ENCODE measurements around the gene HSPA1A. TPM values are rescaled to one million over a fixed set of nuclear protein-coding genes. Genes with fewer than 3 reads are reported as not detected.

The HSPA1A gene
- total RNA-seq, 1 experiment from 2014 or later: 169 TPM

DNA sequence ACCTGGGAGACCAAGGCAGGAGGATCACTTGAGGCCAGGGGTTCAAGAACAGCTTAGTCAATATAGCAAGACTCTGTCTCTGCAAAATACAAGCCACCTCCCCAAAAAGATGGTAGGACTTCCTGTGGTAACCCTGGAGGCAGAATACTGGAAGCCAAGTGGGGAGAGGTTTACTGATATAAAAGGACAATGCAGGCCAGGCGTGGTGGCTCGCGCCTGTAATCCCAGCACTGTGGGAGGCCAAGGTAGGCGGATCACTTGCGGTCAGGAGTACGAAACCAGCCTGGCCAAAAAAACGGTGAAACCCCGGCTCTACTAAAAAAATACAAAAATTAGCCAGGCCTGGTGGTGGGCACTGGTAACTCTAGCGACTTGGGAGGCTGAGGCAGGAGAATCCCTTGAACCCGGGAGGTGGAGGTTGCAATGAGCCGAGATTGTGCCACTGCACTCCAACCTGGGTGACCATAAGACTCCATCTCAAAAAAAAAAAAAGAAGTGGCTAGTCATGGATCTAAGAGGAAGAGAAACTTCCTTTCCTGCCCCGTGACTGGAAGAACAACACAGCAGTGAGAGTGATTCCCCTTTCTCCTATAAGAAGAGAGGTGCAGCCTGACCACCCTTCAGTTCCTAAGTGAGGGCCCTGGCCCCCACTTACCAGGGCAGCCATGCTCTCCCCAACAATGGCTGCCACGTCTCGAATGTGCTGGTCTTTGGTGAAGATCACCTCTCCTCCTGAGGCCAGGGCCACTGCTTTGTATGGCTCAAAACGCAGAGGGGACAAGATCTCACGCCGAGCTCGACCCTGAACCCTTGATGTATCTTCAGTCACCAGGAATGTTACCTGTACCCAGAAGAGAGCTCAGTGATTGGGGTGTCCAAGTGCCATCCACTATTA lies 46.7 kb upstream of the HSPA1A start:
- Histone ChIP-seq H3K4me1 (ENCODE audit: control insufficient read depth, insufficient read depth, low read length) (no peaks in the 10 kb centered on the region), H3K4me3 (ENCODE audit: low read depth in 2 of 2, low read length in 2 of 2) (no peak overlapping the region), H3K9me3 (ENCODE audit: control insufficient read depth, insufficient read depth, low read depth, low read length) (no peaks in the 10 kb centered on the region), H3K27me3 (ENCODE audit: control insufficient read depth, insufficient read depth, low read length) (no peaks in the 10 kb centered on the region), H3K36me3 (ENCODE audit: control insufficient read depth, insufficient read depth, low read length) (no peaks in the 10 kb centered on the region), H3K27ac (ENCODE audit: low read length) (no peak overlapping the region)
- DNase-seq (ENCODE audit: low read depth, low spot score) (no peak), ATAC-seq (no peak)
- ChIA-PET CTCF (interaction anchor here (0.7 to 1.4 kb wide), 2 partner anchors 13 to 222 kb away, joined by 3 to 4 read pairs; partner anchors contain the start of gene ATP6V1G2), POLR2A (no interaction called here)
- BruUV-seq (replicated peaks): no TSS peak
- TF ChIP-seq POLR2AphosphoS5 (IDR thresholded peaks at IDR 0.05; ENCODE audit: low read depth, low read length) (no peak), SIN3A (IDR thresholded peaks at IDR 0.05; ENCODE audit: borderline replicate concordance, insufficient read depth, low read depth, low read length) (no peak), TCF7L2 (IDR thresholded peaks at IDR 0.05; ENCODE audit: low read depth, low read length) (no peak)
- TF ChIP-seq, protein P1, sequence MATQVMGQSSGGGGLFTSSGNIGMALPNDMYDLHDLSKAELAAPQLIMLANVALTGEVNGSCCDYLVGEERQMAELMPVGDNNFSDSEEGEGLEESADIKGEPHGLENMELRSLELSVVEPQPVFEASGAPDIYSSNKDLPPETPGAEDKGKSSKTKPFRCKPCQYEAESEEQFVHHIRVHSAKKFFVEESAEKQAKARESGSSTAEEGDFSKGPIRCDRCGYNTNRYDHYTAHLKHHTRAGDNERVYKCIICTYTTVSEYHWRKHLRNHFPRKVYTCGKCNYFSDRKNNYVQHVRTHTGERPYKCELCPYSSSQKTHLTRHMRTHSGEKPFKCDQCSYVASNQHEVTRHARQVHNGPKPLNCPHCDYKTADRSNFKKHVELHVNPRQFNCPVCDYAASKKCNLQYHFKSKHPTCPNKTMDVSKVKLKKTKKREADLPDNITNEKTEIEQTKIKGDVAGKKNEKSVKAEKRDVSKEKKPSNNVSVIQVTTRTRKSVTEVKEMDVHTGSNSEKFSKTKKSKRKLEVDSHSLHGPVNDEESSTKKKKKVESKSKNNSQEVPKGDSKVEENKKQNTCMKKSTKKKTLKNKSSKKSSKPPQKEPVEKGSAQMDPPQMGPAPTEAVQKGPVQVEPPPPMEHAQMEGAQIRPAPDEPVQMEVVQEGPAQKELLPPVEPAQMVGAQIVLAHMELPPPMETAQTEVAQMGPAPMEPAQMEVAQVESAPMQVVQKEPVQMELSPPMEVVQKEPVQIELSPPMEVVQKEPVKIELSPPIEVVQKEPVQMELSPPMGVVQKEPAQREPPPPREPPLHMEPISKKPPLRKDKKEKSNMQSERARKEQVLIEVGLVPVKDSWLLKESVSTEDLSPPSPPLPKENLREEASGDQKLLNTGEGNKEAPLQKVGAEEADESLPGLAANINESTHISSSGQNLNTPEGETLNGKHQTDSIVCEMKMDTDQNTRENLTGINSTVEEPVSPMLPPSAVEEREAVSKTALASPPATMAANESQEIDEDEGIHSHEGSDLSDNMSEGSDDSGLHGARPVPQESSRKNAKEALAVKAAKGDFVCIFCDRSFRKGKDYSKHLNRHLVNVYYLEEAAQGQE (IDR thresholded peaks at IDR 0.05; ENCODE audit: insufficient read depth in 1 of 2, low read depth in 2 of 2, low read length in 1 of 2): no peak
- TF ChIP-seq, protein P2, sequence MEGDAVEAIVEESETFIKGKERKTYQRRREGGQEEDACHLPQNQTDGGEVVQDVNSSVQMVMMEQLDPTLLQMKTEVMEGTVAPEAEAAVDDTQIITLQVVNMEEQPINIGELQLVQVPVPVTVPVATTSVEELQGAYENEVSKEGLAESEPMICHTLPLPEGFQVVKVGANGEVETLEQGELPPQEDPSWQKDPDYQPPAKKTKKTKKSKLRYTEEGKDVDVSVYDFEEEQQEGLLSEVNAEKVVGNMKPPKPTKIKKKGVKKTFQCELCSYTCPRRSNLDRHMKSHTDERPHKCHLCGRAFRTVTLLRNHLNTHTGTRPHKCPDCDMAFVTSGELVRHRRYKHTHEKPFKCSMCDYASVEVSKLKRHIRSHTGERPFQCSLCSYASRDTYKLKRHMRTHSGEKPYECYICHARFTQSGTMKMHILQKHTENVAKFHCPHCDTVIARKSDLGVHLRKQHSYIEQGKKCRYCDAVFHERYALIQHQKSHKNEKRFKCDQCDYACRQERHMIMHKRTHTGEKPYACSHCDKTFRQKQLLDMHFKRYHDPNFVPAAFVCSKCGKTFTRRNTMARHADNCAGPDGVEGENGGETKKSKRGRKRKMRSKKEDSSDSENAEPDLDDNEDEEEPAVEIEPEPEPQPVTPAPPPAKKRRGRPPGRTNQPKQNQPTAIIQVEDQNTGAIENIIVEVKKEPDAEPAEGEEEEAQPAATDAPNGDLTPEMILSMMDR (IDR thresholded peaks at IDR 0.05): no peak
- in situ Hi-C loops (cut with HindIII; ENCODE audit: low pct_unique_long_range_greater_than_20kb, low sequenced_read_pairs) (no loop called here), intact Hi-C loops (cut with micrococcal nuclease; ENCODE audit: unreplicated experiment) (no loop called here)

DNA sequence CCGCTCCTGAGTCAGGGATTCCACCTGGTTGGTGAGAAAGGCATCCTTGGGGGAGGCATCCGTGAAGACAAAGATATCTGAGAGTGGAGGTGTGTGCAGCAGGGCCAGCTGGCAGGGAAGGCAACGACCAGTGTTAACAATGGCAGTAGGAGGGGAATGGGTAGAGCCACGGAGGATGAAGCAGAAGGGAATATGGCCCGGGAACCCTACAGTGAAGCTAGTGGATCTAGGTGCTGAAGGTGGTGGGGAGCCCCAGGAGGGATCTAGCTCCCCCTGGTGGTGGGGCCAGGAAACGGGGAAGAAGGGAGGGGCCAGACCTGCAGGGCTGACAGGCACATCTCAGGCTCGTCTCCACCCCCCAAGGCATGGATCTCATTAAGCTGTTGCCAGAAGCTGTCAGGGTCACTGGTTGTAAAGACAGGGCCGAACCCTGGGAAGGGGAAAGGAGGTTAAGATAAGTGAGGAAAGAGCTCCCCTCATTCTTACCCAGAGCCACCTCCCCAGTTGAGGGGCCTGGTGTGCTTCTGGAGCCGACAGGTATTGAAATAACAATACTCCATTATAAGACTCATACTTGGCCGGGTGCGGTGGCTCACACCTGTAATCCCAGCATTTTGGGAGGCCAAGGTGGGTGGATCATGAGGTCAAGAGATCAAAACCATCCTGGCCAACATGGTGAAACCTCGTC lies 45.5 kb upstream of the HSPA1A start:
- CTCF ChIA-PET: interaction anchor here (0.6 to 1.4 kb wide), 7 partner anchors 31 to 223 kb away, joined by 3 to 7 read pairs (median 3); partner anchors contain the start of gene ATP6V1G2
- Histone ChIP-seq H3K4me3 (ENCODE audit: low read depth in 2 of 2, low read length in 2 of 2) (no peak overlapping the region), H3K27me3 (ENCODE audit: control insufficient read depth, insufficient read depth, low read length) (no peaks in the 10 kb centered on the region), H3K9me3 (ENCODE audit: control insufficient read depth, insufficient read depth, low read depth, low read length) (no peaks in the 10 kb centered on the region), H3K4me1 (ENCODE audit: control insufficient read depth, insufficient read depth, low read length) (no peaks in the 10 kb centered on the region), H3K27ac (ENCODE audit: low read length) (no peak overlapping the region), H3K36me3 (ENCODE audit: control insufficient read depth, insufficient read depth, low read length) (no peaks in the 10 kb centered on the region)
- peak; percentile 82 for ATAC-seq
- BruUV-seq (replicated peaks): no TSS peak
- POLR2A ChIA-PET: interaction anchor here (0.9 kb wide), 1 partner anchor 283 kb away, joined by 5 read pairs; no protein-coding TSS in a partner anchor
- in situ Hi-C loops (cut with HindIII; ENCODE audit: low pct_unique_long_range_greater_than_20kb, low sequenced_read_pairs) (no loop called here), intact Hi-C loops (cut with micrococcal nuclease; ENCODE audit: unreplicated experiment) (loop anchor here (5.0 to 10.0 kb wide), 2 partner anchors 55 to 88 kb away; partner anchors contain the start of genes HSPA1B and LY6G5C)
- TF ChIP-seq, protein P2 (IDR thresholded peaks at IDR 0.05): peak; percentile 94
- TF ChIP-seq POLR2AphosphoS5 (IDR thresholded peaks at IDR 0.05; ENCODE audit: low read depth, low read length): no peak
- DNase-seq (ENCODE audit: low read depth, low spot score): no peak
